GM12872 (cell line): ENCODE measurements around the gene RNF166.

Experiments used
- CTCF ChIP-seq: IDR thresholded peaks from 3 replicates; pipeline ENCODE4 v1.5.1; 2011; ENCODE audit warnings: low read depth, mild to moderate bottlenecking, low read length, moderate library complexity; ENCODE audit not compliant: insufficient read depth

The RNF166 gene

GRCh38 chr16:88726408-88726749, 20.2 kb upstream of the RNF166 start:
- TF ChIP-seq CTCF = no peak

DNA sequence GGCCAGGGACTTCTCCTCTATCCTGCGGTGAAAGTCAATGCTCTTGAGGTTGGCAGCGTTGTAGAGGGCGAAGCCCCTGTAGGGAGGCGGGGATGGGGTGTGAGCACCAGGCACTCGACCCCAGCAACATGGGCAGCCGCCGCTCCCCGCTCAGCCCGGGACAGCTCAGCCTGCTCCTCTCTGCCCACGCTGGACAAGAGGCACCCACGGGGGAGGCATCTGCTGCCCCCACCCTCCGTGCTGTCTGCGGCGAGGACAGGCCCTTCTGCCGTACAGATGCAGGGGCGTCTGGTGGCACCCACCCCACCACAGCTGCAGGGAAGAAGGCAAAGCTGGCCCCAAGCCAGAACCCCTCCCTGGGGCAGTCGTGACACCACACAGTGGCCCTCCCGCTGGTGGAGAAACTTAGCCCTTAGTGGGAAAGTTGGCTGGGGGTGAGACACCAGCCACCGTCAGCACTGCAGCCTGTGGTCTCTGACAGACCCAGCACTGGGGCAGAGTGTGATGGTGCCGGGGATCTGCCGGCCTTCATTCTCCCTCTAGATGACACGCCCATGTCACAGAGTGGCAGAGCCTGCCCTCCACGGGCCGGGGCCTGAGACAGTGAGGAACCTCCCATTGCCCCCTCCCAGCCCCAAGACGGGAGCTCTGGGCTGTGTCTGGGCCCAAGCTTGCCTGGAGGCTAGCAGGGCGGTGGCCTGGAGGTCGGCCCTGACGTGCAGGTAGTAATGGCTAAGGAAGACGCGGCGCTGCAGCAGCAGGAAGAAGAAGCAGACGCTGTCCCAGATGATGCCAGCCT, 19.6 kb upstream of the RNF166 start:
- no peak for TF ChIP-seq CTCF

DNA sequence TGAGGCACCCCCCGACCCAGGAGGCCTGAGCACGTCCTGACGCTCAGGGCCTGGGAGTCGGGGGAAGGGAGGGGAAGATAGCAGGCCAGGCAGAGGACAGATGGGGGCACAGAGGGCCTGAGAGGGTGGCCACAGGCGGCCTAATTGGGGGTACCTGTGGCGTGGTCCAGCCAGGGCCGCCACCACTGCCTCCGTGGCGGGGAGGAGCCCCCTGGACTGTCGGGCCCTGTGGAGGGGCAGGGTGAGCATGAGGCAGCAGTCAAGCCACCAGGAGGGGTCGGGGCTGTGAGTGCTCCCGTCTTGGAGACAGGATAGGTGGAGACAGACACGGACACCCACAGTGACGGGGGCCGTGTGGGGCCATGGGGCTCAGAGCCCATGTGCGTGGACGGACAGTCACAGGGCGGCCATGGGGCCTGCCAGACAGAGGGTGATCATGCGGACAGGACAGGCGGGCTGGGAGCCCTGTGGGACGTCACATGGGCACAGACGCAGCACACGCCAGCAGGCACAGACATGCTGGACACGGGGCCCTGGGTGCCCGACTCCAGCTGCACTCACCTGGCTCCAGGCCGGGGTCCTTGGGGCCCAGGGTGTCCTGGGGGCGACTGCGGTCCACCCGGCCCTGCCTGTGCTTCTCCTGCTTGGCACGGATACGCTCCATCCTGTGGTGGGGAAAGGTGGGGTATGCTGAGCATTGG, 18.8 kb upstream of the RNF166 start:
- no peak for TF ChIP-seq CTCF

GRCh38 chr16:88723911-88724310, 17.7 kb upstream of the RNF166 start:
- no peak for TF ChIP-seq CTCF

DNA sequence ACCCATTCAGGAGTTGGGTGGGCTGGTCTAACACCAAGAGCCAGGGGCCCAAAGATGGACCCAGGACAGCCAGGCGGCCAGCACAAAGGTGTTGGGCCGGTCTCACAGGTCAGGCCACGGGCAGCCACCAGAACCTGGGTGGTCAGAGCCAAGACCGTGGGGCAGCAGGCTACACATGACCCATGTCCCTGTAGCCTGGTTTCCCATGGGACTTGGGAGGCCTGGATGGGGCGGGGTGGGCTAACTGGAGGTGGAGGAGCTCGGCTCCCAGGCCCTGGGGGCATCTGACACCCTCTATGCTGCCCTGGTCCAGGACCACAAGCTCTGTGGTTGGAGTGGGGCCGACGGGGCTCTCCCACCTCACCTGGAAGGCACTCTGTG, 17.3 kb upstream of the RNF166 start:
- TF ChIP-seq CTCF = no peak

- no peak for TF ChIP-seq CTCF
Observed at GRCh38 chr16:88722784-88723506, 16.7 kb upstream of the RNF166 start.
